Thyroid gland (tissue), 4 donors: Measurements from ENCODE around the gene BDNF. TPM values are rescaled to one million over a fixed set of nuclear protein-coding genes. Genes with fewer than 3 reads are reported as not detected.

Experiments
- DNase-seq, 2 donors: peaks; one replicate each; pipeline ENCODE4 v3.0.0-alpha.2; 2019
- H3K27ac ChIP-seq, 3 donors: fragments of 200-600 bp; sonication (generic); 1 replicate in 2 of 3; 2 replicates in 1 of 3; pipeline ENCODE4 v1.5.1; 2016 to 2019; ENCODE audit warnings: mild to moderate bottlenecking in 1 of 3, moderate library complexity in 1 of 3
- H3K27me3 ChIP-seq: fragments of 200-600 bp; sonication (generic); one replicate; pipeline ENCODE4 v1.5.1; 2019
- H3K36me3 ChIP-seq, 2 donors: fragments of 200-600 bp; sonication (generic); one replicate each; pipeline ENCODE4 v1.5.1; 2016 to 2019
- H3K4me1 ChIP-seq, 2 donors: fragments of 200-600 bp; sonication (generic); one replicate each; pipeline ENCODE4 v1.5.1; 2017 to 2019
- H3K4me3 ChIP-seq, 3 donors: fragments of 200-600 bp; sonication (generic); replicated peaks in 1 of 3; 1 replicate in 2 of 3; 2 replicates in 1 of 3; pipeline ENCODE4 v1.5.1; 2016; ENCODE audit warnings: mild to moderate bottlenecking in 1 of 3
- H3K9me3 ChIP-seq: fragments of 200-600 bp; sonication (generic); one replicate; pipeline ENCODE4 v1.5.1; 2017
- POLR2A ChIP-seq, 2 donors: fragments of 450-650 bp; IDR thresholded peaks; one replicate each; pipeline ENCODE4 v1.6.1; 2017; ENCODE audit warnings: antibody characterized with exemption in 2 of 2, mild to moderate bottlenecking in 2 of 2, moderate library complexity in 1 of 2
- WGBS, 2 donors: methylation state at CpG; one replicate each; pipeline ENCODE4 v1.1.5; 2017; 5-methylcytosine and 5-hydroxymethylcytosine counted together
- intact Hi-C: fragments of 100-400 bp; cut with DNase I; formaldehyde crosslinking; loops from one replicate; pipeline ENCODE4 v1.15.1; 2023
- total RNA-seq, 4 donors: library from RNA; depleted of rRNA; stranded (reverse); fragments of >200 nt; gene quantifications; one replicate each; pipeline ENCODE4 v1.2.3, GENCODE V29; 2016
- TF ChIP-seq, protein P1 (sequence below), 6 experiments: fragments of 200-600 bp in 3 of 6; fragments of 450-650 bp in 3 of 6; sonication (generic) in 3 of 6; IDR thresholded peaks; one replicate each; pipeline ENCODE4 v1.5.1; 2016 to 2019; ENCODE audit warnings: antibody characterized with exemption in 6 of 6, mild to moderate bottlenecking in 2 of 6, inconsistent platforms in 1 of 6, moderate library complexity in 1 of 6

BDNF gene
- total RNA-seq, 4 donors from 2014 or later = 0.54 to 4.7 (median 1.1) TPM

DNA sequence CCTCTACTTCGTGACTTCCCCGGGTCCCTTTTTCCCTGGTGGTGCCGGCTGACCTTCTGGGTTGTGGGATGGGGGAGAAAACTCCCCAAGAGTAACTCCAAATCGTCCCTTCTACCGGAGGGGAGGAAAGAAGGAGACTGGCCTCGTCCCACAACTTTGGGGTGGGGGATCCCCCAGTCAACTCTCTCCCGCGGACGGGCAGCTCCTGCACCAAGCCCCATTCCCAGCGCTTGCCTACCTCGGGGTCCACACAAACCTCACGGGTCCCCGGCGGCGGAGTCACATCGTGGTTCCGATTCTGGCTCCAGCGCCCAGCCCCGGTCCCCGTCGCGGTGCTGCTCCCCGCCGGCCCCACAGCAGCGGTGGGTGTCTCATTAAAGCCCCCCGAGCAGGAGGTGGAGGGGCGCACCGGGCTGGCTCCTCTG lies 317 bp downstream of the BDNF start:
- no peak overlapping the region for H3K27ac ChIP-seq
- 0 to 2% methylated on average over 8 to 17 of the region's 28 CpGs for WGBS, 2 donors
- intact Hi-C loops = loop anchor here (5.0 to 10.0 kb wide), 2 partner anchors 405 to 827 kb away; partner anchors contain the start of genes KIF18A and METTL15

DNA sequence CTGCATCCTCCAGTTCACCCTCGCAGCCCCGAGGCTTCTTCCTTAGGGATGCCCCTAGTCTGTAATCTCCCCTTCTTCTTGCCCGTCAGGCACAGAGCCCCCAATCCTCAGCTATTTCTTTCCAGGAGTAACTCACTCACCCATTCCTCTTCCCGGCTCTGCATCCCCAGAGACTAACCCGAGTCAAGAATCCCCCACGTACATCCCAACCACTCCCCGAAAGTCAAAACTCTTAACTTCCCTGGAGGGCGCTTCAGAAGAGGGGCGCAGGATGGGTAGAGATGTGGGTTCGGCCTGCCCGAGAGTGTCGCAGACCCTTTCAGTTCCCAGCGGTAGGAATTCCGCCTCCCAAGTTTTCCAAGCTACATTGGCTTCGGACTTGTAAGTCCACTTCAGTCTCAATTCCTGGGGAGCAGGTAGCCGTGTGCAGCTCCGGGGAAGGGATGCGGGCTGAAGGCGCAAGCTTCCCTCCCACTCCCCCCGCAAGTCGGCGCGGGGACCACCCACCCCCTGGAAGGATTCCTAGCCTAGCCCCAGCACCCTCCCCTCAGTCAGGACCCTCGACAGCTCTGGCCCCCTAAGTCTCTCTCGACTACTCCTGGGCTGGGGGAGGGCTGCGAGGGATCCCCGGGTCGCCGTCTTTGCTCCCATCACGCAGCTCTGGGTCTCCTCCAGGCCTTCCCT lies 871 bp downstream of the BDNF start:
- Histone ChIP-seq H3K36me3 (no peaks in the 10 kb centered on the region), H3K9me3 (no peaks in the 10 kb centered on the region), H3K27me3 (no peaks in the 10 kb centered on the region), H3K27ac (no peak overlapping the region), H3K4me3 (peak overlapping the region; percentile 17 to 67 (median 46)), H3K4me1 (peaks cover 0 to 13% of the 10 kb centered on the region in 2 donors)
- intact Hi-C loops = loop anchor here (10.0 kb wide), 1 partner anchor 405 kb away; the partner anchor contains the start of genes KIF18A and METTL15
- WGBS, 2 donors = 1% methylated on average over 17 to 30 of the region's 30 CpGs
- peak; percentile 22 to 25 for DNase-seq
- TF ChIP-seq, protein P1, sequence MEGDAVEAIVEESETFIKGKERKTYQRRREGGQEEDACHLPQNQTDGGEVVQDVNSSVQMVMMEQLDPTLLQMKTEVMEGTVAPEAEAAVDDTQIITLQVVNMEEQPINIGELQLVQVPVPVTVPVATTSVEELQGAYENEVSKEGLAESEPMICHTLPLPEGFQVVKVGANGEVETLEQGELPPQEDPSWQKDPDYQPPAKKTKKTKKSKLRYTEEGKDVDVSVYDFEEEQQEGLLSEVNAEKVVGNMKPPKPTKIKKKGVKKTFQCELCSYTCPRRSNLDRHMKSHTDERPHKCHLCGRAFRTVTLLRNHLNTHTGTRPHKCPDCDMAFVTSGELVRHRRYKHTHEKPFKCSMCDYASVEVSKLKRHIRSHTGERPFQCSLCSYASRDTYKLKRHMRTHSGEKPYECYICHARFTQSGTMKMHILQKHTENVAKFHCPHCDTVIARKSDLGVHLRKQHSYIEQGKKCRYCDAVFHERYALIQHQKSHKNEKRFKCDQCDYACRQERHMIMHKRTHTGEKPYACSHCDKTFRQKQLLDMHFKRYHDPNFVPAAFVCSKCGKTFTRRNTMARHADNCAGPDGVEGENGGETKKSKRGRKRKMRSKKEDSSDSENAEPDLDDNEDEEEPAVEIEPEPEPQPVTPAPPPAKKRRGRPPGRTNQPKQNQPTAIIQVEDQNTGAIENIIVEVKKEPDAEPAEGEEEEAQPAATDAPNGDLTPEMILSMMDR (IDR thresholded peaks at IDR 0.05) = peak in 1 of 6 experiments; percentile 8
- TF ChIP-seq POLR2A (IDR thresholded peaks at IDR 0.05) = no peak

More for the DNA sequence above, 317 bp downstream of the BDNF start:
- peak in 1 of 2 donors; percentile 25 for DNase-seq
- no peaks in the 10 kb centered on the region for H3K27me3 ChIP-seq
- peak overlapping the region; percentile 46 to 67 (median 59) for H3K4me3 ChIP-seq
- no peaks in the 10 kb centered on the region for H3K9me3 ChIP-seq
- H3K4me1 ChIP-seq = peaks cover 0 to 13% of the 10 kb centered on the region in 2 donors
- H3K36me3 ChIP-seq = no peaks in the 10 kb centered on the region
- no peak for TF ChIP-seq POLR2A (IDR thresholded peaks at IDR 0.05)
- TF ChIP-seq, protein P1 (IDR thresholded peaks at IDR 0.05) = no peak

DNA sequence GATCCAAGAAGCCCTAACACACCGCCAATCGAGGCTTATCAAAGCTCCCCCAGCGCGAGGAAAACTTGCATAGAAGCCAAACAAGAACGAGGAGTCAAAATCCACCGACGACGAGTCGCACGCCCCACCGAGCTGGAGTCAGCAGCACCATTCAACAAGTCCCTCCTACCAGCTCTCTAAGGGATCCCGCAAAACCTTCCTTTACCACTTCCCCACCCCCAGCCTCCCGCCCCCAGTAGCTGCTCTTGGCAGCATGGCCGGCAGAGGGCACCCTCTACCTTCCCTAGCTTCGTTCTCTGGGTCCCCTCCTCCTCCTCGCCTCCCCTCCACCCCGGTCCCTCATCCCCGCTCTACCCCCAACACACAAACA lies 1.4 kb downstream of the BDNF start:
- Histone ChIP-seq H3K4me1 (peaks cover 0 to 13% of the 10 kb centered on the region in 2 donors), H3K27ac (no peak overlapping the region), H3K4me3 (peak overlapping the region in 2 of 3 donors; percentile 46 to 67), H3K9me3 (no peaks in the 10 kb centered on the region), H3K36me3 (no peaks in the 10 kb centered on the region), H3K27me3 (no peaks in the 10 kb centered on the region)
- WGBS, 2 donors = 3% methylated on average over 18 of the region's 18 CpGs
- intact Hi-C loops = loop anchor here (10.0 kb wide), 1 partner anchor 406 kb away; the partner anchor contains the start of genes KIF18A and METTL15
- DNase-seq = peak; percentile 85 to 88
- TF ChIP-seq POLR2A (IDR thresholded peaks at IDR 0.05) = no peak
- TF ChIP-seq, protein P1 (IDR thresholded peaks at IDR 0.05) = peak; percentile 45 to 92 (median 55)

DNA sequence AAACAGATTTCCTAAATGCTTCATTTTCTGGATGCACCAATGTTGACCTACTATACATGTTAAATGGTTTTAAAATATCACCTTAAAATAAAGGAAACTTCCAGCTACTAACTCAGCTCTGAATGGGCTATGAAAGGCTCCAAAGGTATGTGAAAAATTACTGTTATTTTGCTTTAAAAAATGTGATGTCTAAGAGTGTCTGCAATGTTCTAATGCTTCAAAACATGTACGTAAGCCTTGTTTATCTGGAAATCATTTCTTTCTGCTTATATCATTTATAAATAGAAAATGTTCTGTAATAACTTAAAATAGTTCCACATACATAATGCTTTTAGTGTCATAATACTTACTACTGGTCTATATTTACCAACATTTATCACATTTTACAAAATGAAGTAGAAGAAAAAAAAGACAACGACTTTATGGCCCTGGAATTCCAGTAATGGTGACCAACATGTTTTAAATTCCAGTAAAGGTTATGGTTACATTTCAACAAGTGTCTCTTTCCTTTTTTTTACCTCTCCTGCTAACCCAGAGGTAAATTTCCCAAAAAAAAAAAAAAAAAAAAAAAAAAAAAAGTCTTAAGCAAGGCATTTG lies 2.5 kb downstream of the BDNF start:
- H3K27ac ChIP-seq = no peak overlapping the region
- no peak for DNase-seq
- no peak overlapping the region for H3K4me3 ChIP-seq
- peaks cover 0 to 13% of the 10 kb centered on the region in 2 donors for H3K4me1 ChIP-seq
- intact Hi-C loops = loop anchor here (10.0 kb wide), 1 partner anchor 407 kb away; the partner anchor contains the start of genes KIF18A and METTL15
- H3K36me3 ChIP-seq = no peaks in the 10 kb centered on the region
- H3K27me3 ChIP-seq = no peaks in the 10 kb centered on the region
- 71 to 73% methylated on average over 2 of the region's 2 CpGs for WGBS, 2 donors
- H3K9me3 ChIP-seq = no peaks in the 10 kb centered on the region
- no peak for TF ChIP-seq POLR2A (IDR thresholded peaks at IDR 0.05)

DNA sequence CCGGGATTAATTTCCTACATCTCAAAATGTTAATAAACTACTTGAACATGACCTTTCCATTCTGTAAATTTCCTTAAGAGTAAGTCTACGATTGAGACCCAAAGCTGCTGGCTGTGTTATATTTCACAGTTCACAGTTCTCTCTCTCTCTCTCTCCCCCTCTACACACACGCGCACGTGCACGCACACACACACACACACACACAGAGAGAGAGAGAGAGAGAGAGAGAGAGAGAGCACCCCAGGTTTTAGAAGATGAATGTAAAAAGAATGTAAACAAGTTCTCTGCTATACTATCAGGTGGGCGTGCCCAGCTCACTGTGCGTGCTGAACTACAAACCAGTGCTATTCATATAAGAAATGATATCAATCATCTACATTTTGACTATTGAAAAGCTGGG lies 3.3 kb downstream of the BDNF start:
- Histone ChIP-seq H3K27ac (no peak overlapping the region), H3K9me3 (no peaks in the 10 kb centered on the region), H3K36me3 (no peaks in the 10 kb centered on the region), H3K4me3 (no peak overlapping the region), H3K27me3 (no peaks in the 10 kb centered on the region), H3K4me1 (peaks cover 0 to 13% of the 10 kb centered on the region in 2 donors)
- intact Hi-C loops = loop anchor here (10.0 kb wide), 1 partner anchor 408 kb away; the partner anchor contains the start of genes KIF18A and METTL15
- no peak for TF ChIP-seq POLR2A (IDR thresholded peaks at IDR 0.05)
- TF ChIP-seq, protein P1 (IDR thresholded peaks at IDR 0.05) = no peak
- DNase-seq = no peak
- 56 to 68% methylated on average over 8 of the region's 8 CpGs for WGBS, 2 donors
